Kidney (tissue), 14 donors: Measurements from ENCODE around the gene MIEN1. TPM values are rescaled to one million over a fixed set of nuclear protein-coding genes. Genes with fewer than 3 reads are reported as not detected.

ENCODE experiments used
- DNase-seq, 5 donors: peaks; one replicate each; pipeline ENCODE4 v3.0.0-alpha.2; 2013 to 2020
- FAIRE-seq: peaks from 2 replicates; lab custom pipeline; 2012; peaks lifted over from hg19 to GRCh38; lab: Jason Lieb, UNC
- H3K27ac ChIP-seq, 2 donors: one replicate each; pipeline ENCODE4 v1.7.0; 2013; ENCODE audit warnings: low read depth in 2 of 2, low read length in 2 of 2, inconsistent platforms in 1 of 2
- H3K27me3 ChIP-seq: one replicate; pipeline ENCODE4 v1.7.1; 2013; ENCODE audit warnings: low read length, inconsistent platforms; ENCODE audit not compliant: control insufficient read depth, insufficient read depth
- H3K36me3 ChIP-seq, 3 donors: one replicate each; pipeline versions ENCODE4 v1.7.0 to v1.7.1; 2013; ENCODE audit warnings: low read length in 3 of 3, control low read depth in 1 of 3, inconsistent platforms in 1 of 3; ENCODE audit not compliant: insufficient read depth in 3 of 3, control insufficient read depth in 2 of 3
- H3K4me1 ChIP-seq, 3 donors: one replicate each; pipeline versions ENCODE4 v1.7.0 to v1.7.1; 2013; ENCODE audit warnings: low read length in 3 of 3, inconsistent platforms in 1 of 3, low read depth in 1 of 3; ENCODE audit not compliant: control insufficient read depth in 2 of 3, insufficient read depth in 2 of 3
- H3K4me3 ChIP-seq, 3 donors: one replicate each; pipeline versions ENCODE4 v1.7.0 to v1.8.1; 2013; ENCODE audit warnings: low read length in 3 of 3, control low read depth in 1 of 3, inconsistent platforms in 1 of 3
- H3K9ac ChIP-seq, 3 donors: one replicate each; pipeline versions ENCODE4 v1.7.0 to v1.7.1; 2013; ENCODE audit warnings: low read length in 3 of 3, control low read depth in 1 of 3, inconsistent platforms in 1 of 3
- H3K9me3 ChIP-seq, 3 donors: one replicate each; pipeline versions ENCODE4 v1.7.0 to v1.7.1; 2013; ENCODE audit warnings: low read length in 3 of 3, control low read depth in 1 of 3, inconsistent platforms in 1 of 3; ENCODE audit not compliant: control insufficient read depth in 2 of 3, insufficient read depth in 1 of 3
- intact Hi-C: fragments of 100-400 bp; cut with DNase I; formaldehyde crosslinking; loops from one replicate; pipeline ENCODE4 v1.11.1; 2022
- polyA plus RNA-seq: library from polyadenylated mRNA; stranded (reverse); fragments of 350-450 nt; fragmentation: Illumina TruSeq; extraction: RNeasy Lipid Tissue Mini Kit (QIAGEN cat#74804); gene quantifications from one replicate; pipeline ENCODE4 v1.2.3, GENCODE V29; 2014; ENCODE audit warnings: low read depth, low replicate concordance; ENCODE audit not compliant: insufficient read depth
- total RNA-seq: library from RNA; stranded (reverse); fragmentation: NEBNext Ultra II Directional; extraction: Animal tissue kit (Norgen Biotek cat#: 25700); gene quantifications from one replicate; pipeline ENCODE4 v1.2.1, GENCODE V29; 2021
- TF ChIP-seq, protein P1 (sequence below): IDR thresholded peaks from 3 replicates; pipeline ENCODE4 v1.5.1; 2012; ENCODE audit warnings: mild to moderate bottlenecking, moderate library complexity, borderline replicate concordance; ENCODE audit not compliant: insufficient read depth; ENCODE audit errors: extremely low read depth
- donor health status: control.
- donor health status: control.
- donor health status: control.
- donor health status: control.
- donor health status: control.
- donor health status: DM: yes; HTN: yes; CAD: no.
- donor health status: Normal renal cell carcinoma (clear cell type).

Gene MIEN1
- total and polyA plus RNA-seq, 2 donors from 2014 or later: 51.6 to 186 TPM

DNA sequence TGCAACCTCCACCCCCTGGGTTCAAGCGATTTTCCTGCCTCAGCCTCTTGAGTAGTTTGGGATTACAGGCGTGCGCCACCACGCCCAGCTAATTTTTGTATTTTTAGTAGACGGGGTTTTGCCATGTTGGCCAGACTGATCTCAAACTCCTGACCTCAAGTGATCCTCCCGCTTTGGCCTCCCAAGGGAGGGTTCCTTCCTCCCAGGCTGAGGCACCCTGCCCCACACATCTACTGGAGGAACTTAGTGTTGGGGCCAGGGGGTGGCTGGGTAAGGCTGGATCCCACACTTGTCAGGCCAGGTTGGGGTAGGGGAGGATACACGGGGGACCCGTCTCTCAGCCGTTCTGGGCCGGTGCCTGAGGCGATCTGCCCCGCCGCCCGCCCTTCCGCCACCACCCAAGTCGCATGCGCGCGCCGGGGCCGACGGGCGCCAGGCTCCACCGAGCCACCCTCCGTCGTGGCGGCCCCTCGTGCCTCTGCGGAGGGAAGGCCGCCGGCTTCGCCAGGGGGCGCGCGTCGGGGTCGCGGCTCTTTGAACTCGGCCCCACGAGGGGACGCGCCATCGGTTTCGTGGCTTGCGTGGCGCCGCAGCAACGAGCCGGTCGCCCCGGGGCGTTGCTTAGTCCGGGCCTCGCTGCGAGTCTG, 23.3 kb upstream of the MIEN1 start:
- FAIRE-seq (no peak), DNase-seq (peak in 3 of 5 donors; percentile 62 to 79 (median 79))
- TF ChIP-seq, protein P1, sequence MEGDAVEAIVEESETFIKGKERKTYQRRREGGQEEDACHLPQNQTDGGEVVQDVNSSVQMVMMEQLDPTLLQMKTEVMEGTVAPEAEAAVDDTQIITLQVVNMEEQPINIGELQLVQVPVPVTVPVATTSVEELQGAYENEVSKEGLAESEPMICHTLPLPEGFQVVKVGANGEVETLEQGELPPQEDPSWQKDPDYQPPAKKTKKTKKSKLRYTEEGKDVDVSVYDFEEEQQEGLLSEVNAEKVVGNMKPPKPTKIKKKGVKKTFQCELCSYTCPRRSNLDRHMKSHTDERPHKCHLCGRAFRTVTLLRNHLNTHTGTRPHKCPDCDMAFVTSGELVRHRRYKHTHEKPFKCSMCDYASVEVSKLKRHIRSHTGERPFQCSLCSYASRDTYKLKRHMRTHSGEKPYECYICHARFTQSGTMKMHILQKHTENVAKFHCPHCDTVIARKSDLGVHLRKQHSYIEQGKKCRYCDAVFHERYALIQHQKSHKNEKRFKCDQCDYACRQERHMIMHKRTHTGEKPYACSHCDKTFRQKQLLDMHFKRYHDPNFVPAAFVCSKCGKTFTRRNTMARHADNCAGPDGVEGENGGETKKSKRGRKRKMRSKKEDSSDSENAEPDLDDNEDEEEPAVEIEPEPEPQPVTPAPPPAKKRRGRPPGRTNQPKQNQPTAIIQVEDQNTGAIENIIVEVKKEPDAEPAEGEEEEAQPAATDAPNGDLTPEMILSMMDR: no peak
- Histone ChIP-seq H3K9ac (peak overlapping the region in 2 of 3 donors; percentile 39 to 53), H3K27me3 (no peaks in the 10 kb centered on the region), H3K9me3 (no peaks in the 10 kb centered on the region), H3K27ac (peak overlapping the region; percentile 89 to 91), H3K36me3 (no peaks in the 10 kb centered on the region), H3K4me1 (peaks cover 0 to 24% (median 21%) of the 10 kb centered on the region in 3 donors), H3K4me3 (peak overlapping the region in 2 of 3 donors; percentile 16 to 69)
- intact Hi-C loops: no loop called here

- TF ChIP-seq, protein P1: no peak
- Histone ChIP-seq H3K9me3 (no peaks in the 10 kb centered on the region), H3K27ac (no peak overlapping the region), H3K9ac (no peak overlapping the region), H3K27me3 (no peaks in the 10 kb centered on the region), H3K36me3 (no peaks in the 10 kb centered on the region), H3K4me1 (peaks cover 0 to 24% (median 21%) of the 10 kb centered on the region in 3 donors), H3K4me3 (no peak overlapping the region)
- DNase-seq (peak in 4 of 5 donors; percentile 76 to 89 (median 86)), FAIRE-seq (no peak)
- intact Hi-C loops: no loop called here
Observed at GRCh38 chr17:39752241-39752881, 22.0 kb upstream of the MIEN1 start.

- intact Hi-C loops: no loop called here
Observed at GRCh38 chr17:39751637-39752036, 21.3 kb upstream of the MIEN1 start.

More at GRCh38 chr17:39751637-39752036, 21.3 kb upstream of the MIEN1 start:
- Histone ChIP-seq H3K4me1 (peaks cover 0 to 24% (median 21%) of the 10 kb centered on the region in 3 donors), H3K4me3 (no peak overlapping the region), H3K27me3 (no peaks in the 10 kb centered on the region), H3K36me3 (no peaks in the 10 kb centered on the region), H3K27ac (no peak overlapping the region), H3K9me3 (no peaks in the 10 kb centered on the region), H3K9ac (no peak overlapping the region)
- TF ChIP-seq, protein P1: no peak
- FAIRE-seq (no peak), DNase-seq (peak; percentile 41 to 84 (median 78))
